Omental fat pad (tissue), 4 donors: ENCODE results near the gene OR51E2. TPM values are rescaled to one million over a fixed set of nuclear protein-coding genes. Genes with fewer than 3 reads are reported as not detected.

Experiments used
- ATAC-seq: fragments of 150-250 bp; one replicate; pipeline ENCODE4 v1.9.1; 2016; ENCODE audit warnings: mild to moderate bottlenecking, moderate library complexity; ENCODE audit not compliant: low FRiP score
- DNase-seq: peaks from one replicate; pipeline ENCODE4 v3.0.0-alpha.2; 2019; ENCODE audit warnings: low spot score
- total RNA-seq, 4 donors: library from RNA; depleted of rRNA; stranded (reverse); fragments of >200 nt; gene quantifications; one replicate each; pipeline ENCODE4 v1.1.0, GENCODE V29; 2016
- TF ChIP-seq, protein P1 (sequence below), 3 donors: fragments of 450-650 bp; IDR thresholded peaks; one replicate each; pipeline ENCODE4 v1.5.1; 2016 to 2017; ENCODE audit warnings: antibody characterized with exemption in 3 of 3, mild to moderate bottlenecking in 3 of 3, moderate library complexity in 2 of 3

The OR51E2 gene
- total RNA-seq, 4 donors from 2014 or later, result 0.19 TPM; not detected in 3

DNA sequence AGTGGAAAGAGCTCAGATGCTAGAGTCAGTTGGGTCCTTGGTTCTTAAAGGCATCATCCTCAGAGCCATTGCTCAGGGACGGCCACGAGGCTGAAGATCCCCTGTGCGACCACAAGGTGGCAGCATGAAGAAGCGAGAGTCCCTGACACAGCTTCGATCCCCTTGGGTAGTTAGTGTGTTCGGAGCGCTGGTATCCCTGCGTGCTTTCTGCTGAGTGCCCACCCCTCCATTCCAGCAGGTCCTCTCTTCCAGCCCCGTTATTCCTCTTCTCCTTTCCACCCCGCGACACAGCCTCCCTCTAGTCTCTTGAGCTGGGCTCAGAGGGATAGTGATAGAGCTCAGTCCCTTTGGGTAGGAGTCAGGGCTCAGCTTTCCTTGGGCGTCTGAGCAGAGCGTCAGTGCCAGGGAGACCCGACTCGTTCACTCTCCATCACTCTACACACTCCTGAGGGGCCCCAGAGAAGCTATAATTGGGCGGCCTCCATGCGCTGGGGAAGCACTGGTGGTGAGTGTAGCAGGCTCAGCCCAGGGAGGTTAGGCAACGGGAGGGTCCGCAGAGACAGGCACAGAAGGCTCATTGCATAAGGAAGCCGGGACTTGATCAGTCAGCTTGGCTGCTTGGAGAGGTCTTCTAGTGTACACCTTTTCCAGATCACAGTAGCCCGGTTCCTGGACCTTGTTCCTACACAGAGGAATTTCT, 60.5 kb downstream of the OR51E2 start, which contains the start of gene OR51D1:
Gene OR51D1 (plus strand): TSS at position 516 of the 700 bp plus-strand sequence. CDS start 2,314 bp downstream, outside the sequence.
- DNase-seq, result peak; percentile 45
- TF ChIP-seq, protein P1, sequence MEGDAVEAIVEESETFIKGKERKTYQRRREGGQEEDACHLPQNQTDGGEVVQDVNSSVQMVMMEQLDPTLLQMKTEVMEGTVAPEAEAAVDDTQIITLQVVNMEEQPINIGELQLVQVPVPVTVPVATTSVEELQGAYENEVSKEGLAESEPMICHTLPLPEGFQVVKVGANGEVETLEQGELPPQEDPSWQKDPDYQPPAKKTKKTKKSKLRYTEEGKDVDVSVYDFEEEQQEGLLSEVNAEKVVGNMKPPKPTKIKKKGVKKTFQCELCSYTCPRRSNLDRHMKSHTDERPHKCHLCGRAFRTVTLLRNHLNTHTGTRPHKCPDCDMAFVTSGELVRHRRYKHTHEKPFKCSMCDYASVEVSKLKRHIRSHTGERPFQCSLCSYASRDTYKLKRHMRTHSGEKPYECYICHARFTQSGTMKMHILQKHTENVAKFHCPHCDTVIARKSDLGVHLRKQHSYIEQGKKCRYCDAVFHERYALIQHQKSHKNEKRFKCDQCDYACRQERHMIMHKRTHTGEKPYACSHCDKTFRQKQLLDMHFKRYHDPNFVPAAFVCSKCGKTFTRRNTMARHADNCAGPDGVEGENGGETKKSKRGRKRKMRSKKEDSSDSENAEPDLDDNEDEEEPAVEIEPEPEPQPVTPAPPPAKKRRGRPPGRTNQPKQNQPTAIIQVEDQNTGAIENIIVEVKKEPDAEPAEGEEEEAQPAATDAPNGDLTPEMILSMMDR (IDR thresholded peaks at IDR 0.05), result peak in 1 of 3 donors; percentile 60
- ATAC-seq, result peak; percentile 82

DNA sequence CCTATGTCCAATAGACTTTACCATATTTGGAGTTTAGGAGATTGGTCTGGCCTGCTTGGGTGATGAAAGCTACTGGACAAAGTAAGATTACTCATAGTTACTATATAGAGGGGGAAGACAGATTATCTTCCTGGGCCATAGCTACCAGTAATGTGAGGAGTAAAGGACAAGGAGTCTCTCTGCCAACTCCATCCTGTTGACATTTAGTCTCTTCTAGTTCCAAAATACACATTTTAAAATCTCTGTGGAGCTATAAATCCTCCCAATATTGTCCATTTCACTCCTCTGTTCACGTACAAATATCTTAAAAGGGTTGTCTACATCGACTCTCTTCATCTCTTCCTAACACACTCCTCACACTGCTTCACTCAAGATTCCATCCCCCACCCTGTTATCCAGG, 61.5 kb downstream of the OR51E2 start:
- DNase-seq (no peak), ATAC-seq (no peak)
- TF ChIP-seq, protein P1 (IDR thresholded peaks at IDR 0.05), result no peak

Other genes with a start within 250 kb of the OR51E2 start
- not detected for gene OR52K2, start 248.6 kb downstream of the OR51E2 start, total RNA-seq
- gene OR52K1, start 215.2 kb downstream of the OR51E2 start, total RNA-seq, result under 1 TPM in 1 of 4 donors, not detected in 3; 0.46 TPM
- gene OR52M1, start 152.7 kb downstream of the OR51E2 start, total RNA-seq, result not detected
- gene OR52I2, start 116.1 kb downstream of the OR51E2 start, total RNA-seq, result not detected
- not detected for gene OR52I1, start 103.8 kb downstream of the OR51E2 start, total RNA-seq
- gene TRIM68, start 89.6 kb downstream of the OR51E2 start, total RNA-seq, result 10 to 100 TPM in 2 of 4 donors, 1 to 10 TPM in 2; 7.0 to 18.0 (median 10.6) TPM
- gene OR51D1, start 60.4 kb downstream of the OR51E2 start, total RNA-seq, result not detected
- gene OR51E1, start 53.9 kb downstream of the OR51E2 start, total RNA-seq, result 1 to 10 TPM in 3 of 4 donors, under 1 TPM in 1; 0.60 to 8.7 (median 2.0) TPM
- gene MMP26, start 6.9 kb upstream of the OR51E2 start, total RNA-seq, result not detected
- gene OR51F1, start 72.1 kb upstream of the OR51E2 start, total RNA-seq, result not detected
- gene OR52R1, start 106.5 kb upstream of the OR51E2 start, total RNA-seq, result not detected
- gene OR51F2, start 123.5 kb upstream of the OR51E2 start, total RNA-seq, result not detected
- not detected for gene OR51S1, start 151.4 kb upstream of the OR51E2 start, total RNA-seq
- not detected for gene OR51T1, start 184.0 kb upstream of the OR51E2 start, total RNA-seq
- not detected for gene OR51A7, start 205.9 kb upstream of the OR51E2 start, total RNA-seq
- not detected for gene OR51G2, start 221.5 kb upstream of the OR51E2 start, total RNA-seq
- gene OR51G1, start 226.5 kb upstream of the OR51E2 start, total RNA-seq, result not detected
- gene OR51A4, start 249.8 kb upstream of the OR51E2 start, total RNA-seq, result not detected